Kidney capillary endothelial cell (primary cell): ENCODE results near the gene SIPA1L3.

Experiments used
- DNase-seq: peaks from one replicate; pipeline ENCODE4 v3.0.0-alpha.2; 2018; ENCODE audit warnings: low spot score

SIPA1L3 gene

GRCh38 chr19:38239816-38240215 is 332.8 kb downstream of the SIPA1L3 start:
- DNase-seq: no peak

- DNase-seq: no peak
Measured at GRCh38 chr19:38243279-38243673, 336.3 kb downstream of the SIPA1L3 start.

- no peak for DNase-seq
Measured at GRCh38 chr19:38245826-38246498, 339.0 kb downstream of the SIPA1L3 start.

GRCh38 chr19:38247126-38247525 is 340.1 kb downstream of the SIPA1L3 start:
- DNase-seq: no peak

- DNase-seq: no peak
Measured at GRCh38 chr19:38247734-38248268, 340.8 kb downstream of the SIPA1L3 start.

GRCh38 chr19:38248421-38248820 is 341.4 kb downstream of the SIPA1L3 start:
- DNase-seq: no peak

- DNase-seq: no peak
Measured at GRCh38 chr19:38250428-38250820, 343.4 kb downstream of the SIPA1L3 start.

GRCh38 chr19:38250821-38251563 is 344.0 kb downstream of the SIPA1L3 start:
- no peak for DNase-seq

- no peak for DNase-seq
Measured at GRCh38 chr19:38251564-38252051, 344.6 kb downstream of the SIPA1L3 start.

- DNase-seq: no peak
Measured at GRCh38 chr19:38252385-38252784, 345.4 kb downstream of the SIPA1L3 start.

- DNase-seq: no peak
Measured at GRCh38 chr19:38252941-38253691, 346.1 kb downstream of the SIPA1L3 start.

- DNase-seq: no peak
Measured at GRCh38 chr19:38253788-38254187, 346.8 kb downstream of the SIPA1L3 start.

- no peak for DNase-seq
Measured at GRCh38 chr19:38255383-38256014, 348.5 kb downstream of the SIPA1L3 start.
